ENCODE measurements around the gene IST1.
"Not testable (repeated sequence)": the region's sequence is repeated elsewhere in the genome, so short reads cannot be mapped to it uniquely, and the experiment has no call there.

Gene IST1

GRCh38 chr16:71882505-71883167 lies 12.7 kb upstream of the IST1 start:
- DNase-seq = no peak

GRCh38 chr16:71883168-71883848 lies 12.0 kb upstream of the IST1 start:
- no peak for DNase-seq

DNA sequence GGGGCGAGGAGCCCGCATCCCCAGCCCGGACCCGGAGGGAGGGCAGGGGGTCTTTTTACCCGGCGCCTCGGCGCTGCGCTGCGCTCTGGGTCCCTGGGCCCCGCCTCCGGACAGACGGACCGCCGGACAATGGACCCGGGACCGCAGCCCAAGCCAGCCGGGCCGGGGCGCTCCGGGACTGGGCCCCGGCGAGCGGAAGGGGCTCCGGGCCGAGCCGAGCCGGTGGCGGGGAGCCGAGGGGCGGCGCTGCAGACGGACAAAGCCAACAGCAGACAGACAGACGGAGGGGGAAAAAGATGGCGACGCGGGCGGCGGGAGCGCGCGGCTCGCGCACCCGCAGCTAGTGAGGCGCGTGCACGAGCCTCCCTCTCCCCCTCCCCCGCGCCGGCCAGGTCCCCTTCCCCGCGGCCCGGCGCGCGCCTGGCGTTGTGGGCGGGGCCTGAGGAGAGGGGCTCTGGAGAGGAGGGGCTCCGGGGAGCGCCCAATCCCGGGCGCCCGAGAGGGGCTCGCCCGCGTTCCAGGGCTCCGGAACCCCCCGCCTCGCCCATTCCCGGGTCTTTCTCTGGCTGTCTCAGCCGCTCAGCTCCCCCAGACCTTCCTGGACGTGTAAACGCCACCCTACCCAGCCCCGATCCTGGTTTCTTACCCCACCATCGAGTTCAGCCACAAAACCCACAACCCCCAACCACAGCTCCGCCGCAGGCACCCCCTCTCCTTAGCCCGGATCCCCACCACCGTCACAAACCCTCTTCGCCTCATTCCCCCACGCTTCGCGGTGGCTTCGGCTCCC lies 11.3 kb upstream of the IST1 start, which contains the start of gene ZNF821:
ZNF821 (minus strand) TSS at position 334 of the 790 bp plus-strand sequence. CDS start 4,236 bp downstream, outside the sequence.
- DNase-seq = peak; percentile 49

- DNase-seq = no peak
These were observed 10.1 kb upstream of the IST1 start for GRCh38 chr16:71885261-71885650.

DNA sequence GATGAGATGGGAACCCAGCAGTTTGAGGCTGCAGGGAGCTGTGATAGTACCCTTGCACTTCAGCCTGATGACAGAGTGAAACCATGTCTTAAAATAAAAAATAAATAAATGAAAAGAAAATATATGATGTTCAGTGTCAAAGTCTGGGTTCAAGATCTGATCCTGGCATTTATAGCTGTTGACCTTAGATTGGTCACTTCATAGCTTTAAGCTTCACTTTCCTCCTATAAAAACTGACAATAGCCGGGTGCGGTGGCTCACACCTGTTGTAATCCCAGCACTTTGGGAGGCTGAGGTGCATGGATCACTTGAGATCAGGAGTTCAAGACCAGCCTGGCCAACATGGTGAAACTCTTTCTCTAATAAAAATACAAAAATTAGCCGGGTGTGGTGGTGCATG lies 6.2 kb upstream of the IST1 start:
- no peak for DNase-seq

DNA sequence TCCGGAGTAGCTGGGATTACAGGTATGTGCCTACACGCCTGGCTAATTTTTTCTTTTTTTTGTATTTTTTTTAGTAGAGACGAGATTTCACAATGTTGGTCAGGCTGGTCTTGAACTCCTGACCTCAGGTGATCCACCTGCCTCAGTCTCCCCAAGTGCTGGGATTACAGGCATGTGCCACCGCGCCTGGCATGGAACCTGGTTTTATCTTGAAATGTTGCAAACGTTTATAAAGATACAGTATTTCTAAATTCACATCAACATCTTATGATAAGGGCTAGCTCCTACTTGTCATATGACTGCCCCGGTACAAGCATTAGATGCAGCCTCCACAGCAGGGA lies 1.5 kb upstream of the IST1 start:
- DNase-seq = no peak

DNA sequence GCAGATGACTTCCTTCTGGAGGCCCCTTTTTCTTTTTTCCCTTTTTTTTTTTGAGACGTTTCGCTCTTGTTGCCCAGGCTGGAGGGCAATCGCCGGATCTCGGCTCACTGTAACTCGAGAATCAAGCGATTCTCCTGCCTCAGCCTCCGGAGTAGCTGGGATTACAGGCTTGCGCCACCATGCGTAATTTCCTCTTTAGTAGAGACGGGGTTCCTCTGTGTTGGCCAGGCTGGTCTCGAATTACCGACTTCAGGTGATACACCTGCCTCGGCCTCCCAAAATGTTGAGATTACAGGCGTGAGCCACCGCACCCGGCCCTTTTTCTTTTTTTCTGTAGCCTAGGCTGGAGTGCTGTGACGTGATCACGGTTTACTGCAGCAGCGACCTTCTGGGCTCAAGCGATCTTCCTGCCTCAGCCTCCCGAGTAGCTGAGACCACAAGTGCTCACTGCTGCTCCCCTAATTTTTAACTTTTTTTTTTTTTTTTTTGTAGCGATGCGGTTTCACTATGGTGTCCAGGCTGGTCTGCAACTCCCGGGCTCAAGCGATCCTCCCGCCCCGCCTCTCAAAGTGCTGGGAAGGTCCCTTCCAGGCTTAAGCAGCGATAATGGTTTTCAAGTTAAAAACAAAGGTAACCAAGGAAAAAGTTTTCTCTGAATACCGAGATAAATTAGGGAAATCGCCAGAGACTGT lies 956 bp upstream of the IST1 start:
- DNase-seq = no peak

GRCh38 chr16:71895679-71896365 lies 491 bp downstream of the IST1 start:
- no peak for DNase-seq

DNA sequence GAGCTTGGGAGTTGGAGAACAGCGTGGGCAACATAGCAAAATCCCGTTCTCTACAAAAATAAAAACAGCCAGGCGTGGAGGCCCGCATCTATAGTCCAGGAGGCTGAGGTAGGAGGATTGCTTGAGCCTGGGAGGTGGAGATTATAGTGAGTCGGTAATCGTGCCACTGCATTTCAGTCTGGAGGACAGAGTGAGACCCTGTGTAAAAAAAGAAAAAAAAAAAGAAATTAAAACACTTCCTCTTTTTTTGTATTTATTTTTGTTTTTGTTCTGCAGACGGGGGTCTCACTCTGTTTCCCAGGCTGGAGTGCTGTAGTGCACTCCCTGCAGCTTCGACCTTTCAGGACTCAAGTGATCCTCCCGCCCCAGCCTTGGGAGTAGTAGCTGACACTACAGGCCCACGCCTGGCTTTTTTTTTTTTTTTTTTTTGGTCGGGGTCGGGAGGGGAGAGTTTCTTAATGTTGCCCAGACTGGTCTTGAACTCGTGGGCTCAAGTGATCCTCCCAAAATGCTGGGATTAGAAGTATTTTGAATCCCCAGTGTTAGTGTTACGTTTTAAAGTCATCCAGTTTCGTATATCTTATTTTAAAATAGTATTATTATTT lies 1.5 kb downstream of the IST1 start:
- DNase-seq = no peak

DNA sequence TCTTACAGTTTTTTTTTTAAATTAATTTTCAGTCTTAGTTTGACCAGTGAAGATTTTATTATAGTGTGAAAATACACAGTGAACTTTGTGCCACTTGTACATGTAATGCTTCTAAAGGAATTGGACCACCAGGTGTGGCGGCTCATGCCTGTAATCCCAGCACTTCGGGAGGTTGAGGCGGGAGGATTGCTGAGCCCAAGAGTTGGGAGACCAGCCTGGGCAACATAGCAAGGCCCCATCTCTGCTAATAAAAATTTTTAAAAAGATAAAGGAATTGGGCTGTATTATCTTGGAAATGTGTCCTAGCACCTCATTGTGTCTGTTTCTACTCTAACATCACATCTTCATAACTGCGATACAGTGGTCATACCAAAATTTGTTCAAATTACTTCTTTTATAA lies 3.8 kb downstream of the IST1 start:
- DNase-seq = no peak

- no peak for DNase-seq
These were observed 7.5 kb downstream of the IST1 start for GRCh38 chr16:71902656-71903365.

DNA sequence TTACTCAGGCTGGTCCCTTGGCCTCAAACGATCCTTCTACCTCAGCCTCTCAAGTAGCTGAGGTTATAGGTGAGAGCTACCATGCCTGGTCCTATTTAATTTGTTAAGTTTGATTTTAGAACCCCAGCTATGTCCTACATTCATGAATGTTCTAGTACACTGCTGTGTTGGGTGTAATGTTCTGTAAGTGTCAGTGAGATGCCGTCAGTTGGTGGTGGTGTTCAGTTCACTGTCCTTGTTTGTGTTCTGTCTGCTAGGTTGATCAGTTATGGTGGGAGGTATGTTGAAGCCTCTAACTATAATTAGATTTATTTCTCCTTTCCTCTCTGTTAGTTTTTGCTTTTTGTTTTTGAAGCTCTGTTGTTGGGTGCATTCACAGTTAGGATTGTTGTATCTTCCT lies 8.3 kb downstream of the IST1 start:
- DNase-seq = no peak

DNA sequence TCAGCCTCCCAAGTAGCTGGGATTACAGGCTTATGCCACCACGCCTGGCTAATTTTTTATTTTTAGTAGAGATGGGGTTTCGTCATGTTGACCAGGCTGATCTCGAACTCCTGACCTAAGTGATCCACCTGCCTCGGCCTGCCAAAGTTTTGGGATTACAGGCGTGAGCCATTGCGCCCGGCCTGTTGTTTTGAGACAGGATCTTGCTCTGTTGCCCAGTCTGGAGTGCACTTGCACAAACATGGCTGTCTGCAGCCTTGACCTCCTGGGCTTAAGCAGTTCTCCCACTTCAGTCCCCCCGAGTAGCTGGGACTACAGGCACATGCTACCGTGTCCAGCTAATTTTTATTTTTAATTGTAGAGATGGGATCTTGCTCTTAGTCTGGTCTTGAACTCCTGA lies 8.9 kb downstream of the IST1 start:
- DNase-seq = no peak

DNA sequence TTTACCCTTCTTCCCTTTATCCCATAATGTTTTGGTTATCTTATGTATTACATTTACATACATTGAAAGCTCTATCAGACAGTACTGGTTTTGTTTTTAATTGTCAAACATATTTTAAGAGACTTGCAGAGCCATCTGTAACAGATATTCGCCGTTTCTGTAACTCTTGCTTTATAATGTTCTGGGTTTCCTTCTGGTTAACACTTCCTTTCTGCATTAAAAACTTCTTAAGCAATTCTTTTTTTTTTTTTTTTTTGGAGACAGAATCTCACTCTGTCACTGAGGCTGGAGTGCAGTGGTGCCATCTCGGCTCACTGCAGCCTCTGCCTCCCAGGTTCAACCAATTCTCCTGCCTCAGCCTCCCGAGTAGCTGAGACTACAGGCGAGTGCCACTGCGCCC lies 10.4 kb downstream of the IST1 start:
- not testable (repeated sequence) for DNase-seq

- DNase-seq = no peak
These were observed 15.8 kb downstream of the IST1 start for GRCh38 chr16:71911121-71911520.

GRCh38 chr16:71912534-71913275 lies 17.4 kb downstream of the IST1 start:
- DNase-seq = no peak

- no peak for DNase-seq
These were observed 19.5 kb downstream of the IST1 start for GRCh38 chr16:71914802-71915201.

GRCh38 chr16:71915350-71915749 lies 20.0 kb downstream of the IST1 start:
- DNase-seq = no peak

DNA sequence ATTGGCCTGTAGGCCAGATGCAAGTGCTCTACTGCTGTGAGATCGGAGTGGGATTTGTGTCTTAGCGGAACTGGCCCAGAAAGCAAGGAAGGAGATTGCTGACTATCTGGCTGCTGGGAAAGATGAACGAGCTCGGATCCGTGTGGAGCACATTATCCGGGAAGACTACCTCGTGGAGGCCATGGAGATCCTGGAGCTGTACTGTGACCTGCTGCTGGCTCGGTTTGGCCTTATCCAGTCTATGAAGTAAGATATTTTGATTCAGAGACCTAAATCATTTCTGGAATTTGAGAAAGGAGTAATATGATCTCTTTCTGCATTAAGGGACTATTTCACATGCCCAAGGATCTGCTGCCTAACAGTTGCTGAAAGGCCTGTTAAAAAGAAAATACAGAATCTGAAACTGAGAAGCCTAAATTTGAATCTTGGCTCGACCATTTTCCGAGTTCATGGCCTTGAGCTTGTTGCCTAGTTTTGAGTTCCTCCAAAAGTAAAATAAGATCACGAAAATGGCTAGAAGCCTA lies 21.1 kb downstream of the IST1 start:
- DNase-seq = no peak

DNA sequence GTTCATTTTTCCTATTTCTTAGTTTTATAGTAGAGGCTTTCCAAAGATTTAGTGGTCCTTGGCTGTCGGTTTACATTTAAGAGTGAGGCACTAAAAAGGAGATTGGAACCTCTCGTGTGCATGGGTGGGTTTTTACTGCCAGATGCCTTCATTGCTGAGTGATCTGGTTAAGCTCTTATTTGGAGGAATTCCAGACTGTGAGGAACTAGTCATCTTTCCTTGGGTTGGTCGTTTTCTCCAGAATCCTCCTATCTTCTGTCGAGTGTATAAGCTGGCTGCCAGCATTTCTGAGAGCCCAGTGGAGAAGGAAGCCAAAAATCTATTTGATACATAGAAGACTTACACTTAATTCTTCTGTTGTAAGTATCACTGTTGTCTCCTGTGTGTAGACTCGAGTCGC lies 22.6 kb downstream of the IST1 start:
- no peak for DNase-seq

DNA sequence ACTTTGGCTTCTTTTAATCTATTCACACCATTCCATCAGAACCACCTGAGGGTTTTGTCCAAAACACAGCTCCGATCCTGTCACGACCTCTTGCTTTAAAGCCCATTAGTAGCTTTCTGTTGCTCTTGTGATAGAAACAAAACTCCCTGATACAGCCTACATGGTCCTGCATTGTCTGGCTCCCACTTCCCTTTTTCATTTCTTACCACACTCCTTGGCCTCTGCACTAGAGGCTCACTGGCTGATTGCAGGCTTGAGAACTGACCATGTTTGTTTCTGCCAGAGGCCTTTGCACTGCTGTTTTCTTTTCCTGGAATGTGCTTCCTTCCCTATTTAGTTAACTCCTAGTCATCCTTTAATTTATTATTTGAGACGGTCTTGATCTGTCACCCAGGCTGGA lies 23.7 kb downstream of the IST1 start:
- no peak for DNase-seq
